Fibroblast of the conjunctiva (primary cell): Measurements from ENCODE around the gene ZIM2.
"Not testable (repeated sequence)": the region's sequence is repeated elsewhere in the genome, so short reads cannot be mapped to it uniquely, and the experiment has no call there.

Experiments
- DNase-seq: peaks from one replicate; pipeline ENCODE4 v3.0.0-alpha.2; 2010; ENCODE audit warnings: low read depth

The ZIM2 gene

GRCh38 chr19:56840451-56841192, at the start of gene ZIM2, which contains the start of gene PEG3:
TSS of gene ZIM2 (minus strand) at chr19:56840726. CDS start at chr19:56824277, 16,449 bp downstream.
TSS of gene PEG3 (minus strand) at chr19:56840726. CDS start at chr19:56824655, 16,071 bp downstream.
- DNase-seq, result no peak

- DNase-seq, result no peak
Measured at GRCh38 chr19:56885173-56885985, 44.9 kb upstream of the ZIM2 start.

DNA sequence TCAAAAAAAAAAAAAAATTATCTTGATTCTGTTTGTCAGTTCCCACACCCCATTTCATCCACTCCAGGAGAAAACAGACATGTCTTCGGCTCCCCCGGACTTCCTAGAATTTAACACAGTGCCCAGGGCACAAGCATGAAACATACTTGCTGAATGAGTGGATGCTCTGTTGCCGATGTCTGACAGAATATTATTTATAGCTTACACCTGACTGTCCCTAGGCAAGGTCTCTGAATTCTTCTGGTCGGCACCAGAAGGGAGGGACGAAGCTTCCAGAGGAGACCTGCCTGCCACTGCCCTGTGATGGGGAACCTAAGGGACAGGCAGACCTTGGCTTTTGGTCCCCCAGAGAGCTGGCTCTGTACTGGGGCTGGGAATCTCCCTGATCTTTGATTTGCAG, 43.9 kb upstream of the ZIM2 start:
- no peak for DNase-seq

DNA sequence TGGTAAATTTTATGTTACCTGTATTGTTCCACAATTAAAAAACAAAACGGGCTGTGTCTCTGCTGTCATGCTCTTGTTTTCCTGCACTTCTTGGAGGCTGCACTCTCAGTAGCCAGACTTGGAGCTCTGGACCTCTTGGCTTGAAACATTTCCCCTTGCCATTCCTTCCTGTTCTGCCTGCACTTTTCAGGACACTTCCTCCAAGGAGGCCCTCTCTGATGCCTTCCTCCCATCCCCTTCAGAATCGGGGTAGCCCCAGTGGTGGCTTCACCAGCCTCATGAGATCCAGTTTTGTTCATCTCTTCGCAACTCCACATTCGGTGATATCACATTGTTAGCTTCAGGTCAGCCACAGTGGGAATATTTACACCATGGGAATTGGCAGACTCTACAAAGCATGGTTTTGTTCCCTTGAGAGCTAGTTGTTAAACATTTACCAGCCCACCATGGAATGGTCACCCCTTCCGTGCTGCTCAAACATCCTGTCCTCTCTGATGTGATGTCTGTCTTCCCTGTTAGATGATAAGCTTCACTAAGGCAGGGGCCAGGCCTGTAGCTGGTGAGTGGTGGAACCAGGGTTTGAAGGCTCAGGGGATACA, 40.2 kb upstream of the ZIM2 start:
- no peak for DNase-seq

GRCh38 chr19:56877069-56877715, 36.7 kb upstream of the ZIM2 start:
- DNase-seq, result no peak

- no peak for DNase-seq
Measured at GRCh38 chr19:56875717-56876116, 35.2 kb upstream of the ZIM2 start.

DNA sequence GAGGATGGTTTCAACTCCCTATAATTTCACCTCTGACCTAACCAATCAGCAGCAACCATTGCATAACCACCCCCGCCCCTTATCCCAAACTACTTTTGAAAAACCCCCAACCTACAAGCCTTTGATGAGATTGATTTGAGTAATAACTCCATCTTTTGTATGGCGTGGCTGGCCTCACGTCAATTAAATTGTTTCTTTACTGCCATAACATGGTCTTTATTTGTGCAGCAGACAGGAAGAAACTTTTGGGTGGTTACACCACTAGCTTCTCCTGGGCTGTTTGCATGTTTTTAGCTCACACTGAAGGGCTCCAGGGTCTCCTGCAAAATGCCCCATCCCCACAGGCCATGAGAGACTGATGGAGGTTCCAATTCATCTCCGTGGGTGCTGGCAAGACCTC, 34.0 kb upstream of the ZIM2 start:
- no peak for DNase-seq

GRCh38 chr19:56873493-56873892, 33.0 kb upstream of the ZIM2 start:
- no peak for DNase-seq

DNA sequence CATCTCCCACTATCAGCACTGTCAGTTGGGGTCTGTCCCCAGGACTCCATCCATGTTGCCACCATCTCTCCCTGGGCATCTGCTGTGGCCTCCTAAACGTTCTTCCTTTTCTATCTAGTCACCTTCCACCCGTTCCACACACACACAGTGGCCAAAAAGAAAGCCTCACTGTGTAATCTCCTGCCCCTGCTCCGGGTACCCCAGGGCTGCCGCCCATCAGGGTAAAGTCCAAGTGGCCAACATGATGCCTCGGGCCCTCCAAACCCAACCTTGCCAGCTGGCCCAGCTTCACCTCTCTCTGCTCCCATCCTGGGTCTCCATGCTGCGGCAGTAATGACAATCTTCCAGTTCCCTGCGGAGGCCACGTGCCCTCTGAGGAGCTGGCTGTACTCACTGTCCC, 29.4 kb upstream of the ZIM2 start:
- DNase-seq, result no peak

DNA sequence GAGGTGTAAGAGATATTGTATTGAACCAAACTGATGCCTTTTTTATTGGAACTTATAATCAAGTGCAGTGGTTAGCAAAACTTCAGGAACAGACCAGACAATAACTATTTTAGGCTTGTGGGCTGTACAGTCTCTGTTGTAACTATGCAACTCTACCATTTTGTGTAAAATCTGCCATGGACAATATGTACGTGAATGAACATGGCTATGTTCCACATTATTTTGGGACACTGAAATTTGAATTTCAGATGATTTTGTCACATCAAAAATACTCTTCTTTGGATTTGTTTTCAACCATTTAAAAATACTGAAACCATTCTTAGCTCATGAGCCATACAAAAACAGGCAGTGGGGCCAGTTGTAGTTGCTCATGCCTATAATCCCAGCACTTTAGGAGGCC, 27.9 kb upstream of the ZIM2 start:
- no peak for DNase-seq

- DNase-seq, result no peak
Measured at GRCh38 chr19:56866538-56866937, 26.0 kb upstream of the ZIM2 start.

DNA sequence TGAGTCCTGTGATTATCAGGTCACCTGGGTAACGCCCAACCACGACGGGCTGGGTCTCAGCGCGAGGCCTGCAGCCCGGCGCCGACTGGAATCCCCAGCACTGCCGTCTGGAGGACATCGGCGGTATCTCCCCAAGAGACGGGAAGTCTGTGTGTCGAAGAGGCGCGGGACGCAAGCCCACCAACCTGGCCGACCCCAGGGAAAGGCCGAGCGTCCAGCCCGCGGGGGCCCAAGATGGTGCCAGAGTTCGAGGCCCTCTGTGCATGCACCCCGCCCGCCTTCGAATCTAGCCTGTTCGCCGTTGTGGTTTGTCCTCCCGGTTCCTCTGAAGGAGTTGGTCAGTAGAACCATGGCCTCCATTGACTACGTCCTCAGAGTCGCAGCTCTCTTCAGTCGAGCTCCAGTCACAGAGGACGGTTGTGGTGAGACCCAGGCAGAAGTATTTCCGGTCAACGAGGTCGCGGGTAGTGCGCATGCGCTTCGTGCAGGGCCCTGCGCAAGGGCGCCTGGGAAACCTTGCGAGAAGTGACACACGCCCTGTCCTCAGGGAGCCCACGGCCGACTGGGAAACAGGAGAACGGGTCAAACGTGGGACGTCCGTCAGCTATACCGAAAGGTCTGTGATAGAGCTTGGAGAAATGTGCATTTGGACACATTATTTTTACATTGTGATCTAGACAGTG, 24.1 kb upstream of the ZIM2 start:
- DNase-seq, result no peak

- DNase-seq, result no peak
Measured at GRCh38 chr19:56862741-56863140, 22.2 kb upstream of the ZIM2 start.

- not testable (repeated sequence) for DNase-seq
Measured at GRCh38 chr19:56860409-56860808, 19.9 kb upstream of the ZIM2 start.

DNA sequence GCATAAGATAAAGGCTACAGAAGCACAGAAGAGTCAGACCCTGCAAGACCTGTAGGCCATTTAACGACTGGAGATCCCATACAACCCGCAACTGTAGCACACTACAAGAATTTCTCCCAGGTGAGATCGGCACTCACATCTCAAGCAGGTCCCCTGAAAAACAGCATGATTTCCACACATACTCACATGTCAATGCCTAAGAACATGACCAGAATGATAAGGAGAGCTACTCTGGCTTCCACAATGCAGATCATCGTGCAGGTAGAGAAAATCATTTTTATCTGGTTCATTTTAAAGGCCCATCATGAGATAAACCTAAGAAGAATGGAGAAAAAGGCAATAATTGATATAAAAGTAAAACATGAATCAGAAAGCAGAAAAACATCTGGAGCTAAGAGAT, 17.5 kb upstream of the ZIM2 start:
- no peak for DNase-seq

- DNase-seq, result no peak
Measured at GRCh38 chr19:56856822-56857221, 16.3 kb upstream of the ZIM2 start.

- not testable (repeated sequence) for DNase-seq
Measured at GRCh38 chr19:56852361-56852760, 11.8 kb upstream of the ZIM2 start.

GRCh38 chr19:56848166-56848565, 7.6 kb upstream of the ZIM2 start:
- DNase-seq, result no peak

DNA sequence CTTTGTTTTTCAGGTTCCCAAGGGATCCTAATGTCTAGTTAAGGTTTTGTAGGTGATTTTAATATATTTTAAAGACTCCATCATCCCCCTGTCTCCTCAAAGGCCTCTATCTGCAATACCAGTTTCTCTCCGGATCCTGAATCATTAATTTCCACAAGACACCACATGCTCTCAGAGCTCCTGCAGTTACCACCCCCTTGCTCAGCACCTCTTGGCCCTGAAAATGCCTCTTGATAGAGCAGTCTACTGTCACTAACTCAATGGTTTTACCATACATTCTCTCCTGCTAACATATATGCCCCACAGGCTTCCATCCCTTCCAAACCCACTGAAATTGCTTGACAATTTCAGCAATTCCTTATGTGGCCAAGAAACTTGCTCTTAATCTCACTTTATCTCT, 1.9 kb upstream of the ZIM2 start:
- DNase-seq, result no peak

DNA sequence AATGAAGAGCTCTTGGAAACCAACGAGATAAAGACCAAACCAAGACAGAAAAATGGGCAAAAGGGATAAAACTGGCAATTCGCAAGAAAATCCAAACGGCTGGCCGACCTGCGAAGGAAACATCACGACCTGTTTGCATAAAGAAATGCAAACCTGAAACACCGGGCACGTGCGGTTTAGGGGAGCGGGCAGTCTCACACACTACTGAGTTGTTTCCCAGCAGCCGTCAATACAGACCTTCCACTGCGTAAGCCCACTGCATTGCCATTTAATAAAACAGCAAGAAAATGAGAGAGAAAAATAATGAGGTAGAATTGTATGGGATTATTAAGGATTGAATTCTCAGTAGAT, 642 bp upstream of the ZIM2 start:
- no peak for DNase-seq

DNA sequence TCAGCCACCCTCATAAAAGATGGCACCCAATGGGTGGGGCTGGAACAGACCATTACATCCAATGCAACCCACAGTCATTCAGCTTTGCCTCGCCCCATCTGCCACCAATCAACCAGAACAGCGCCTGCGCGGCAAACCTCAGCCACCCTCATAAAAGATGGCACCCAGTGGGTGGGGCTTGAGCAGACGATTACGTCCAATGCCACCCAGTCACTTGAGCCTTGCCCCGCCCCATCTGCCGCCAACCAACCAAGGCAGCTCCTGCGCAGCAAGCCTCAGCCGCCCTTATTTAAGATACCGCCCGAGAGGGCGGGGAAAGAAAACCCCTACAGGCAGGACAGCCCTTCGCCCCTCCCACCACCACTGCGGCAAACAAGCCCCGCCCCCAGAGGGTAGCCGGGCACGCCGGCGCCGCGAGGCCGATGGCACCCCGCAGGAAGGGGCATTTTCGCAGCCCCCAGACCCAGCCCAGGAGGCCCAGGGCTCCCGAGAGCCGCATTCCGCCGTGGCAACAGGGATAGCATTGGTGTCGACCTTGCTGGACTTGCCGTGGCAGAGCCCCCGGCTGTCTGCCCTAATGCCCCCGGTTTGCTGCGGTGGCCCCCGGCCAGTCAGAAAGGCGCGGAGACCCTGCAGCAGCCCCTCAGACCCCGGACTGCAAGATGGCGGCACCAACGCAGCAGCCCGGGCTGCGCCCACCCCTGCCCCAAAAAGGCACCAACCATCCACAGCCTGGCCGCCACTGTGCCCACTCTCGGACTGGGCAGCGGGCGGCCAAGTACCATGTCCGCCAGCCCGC, 675 bp downstream of the ZIM2 start:
- peak; percentile 94 for DNase-seq
